Right hindlimb (tissue), 1 donor: ENCODE data around the gene ARHGAP4.

ENCODE experiments used
- DNase-seq: peaks from one replicate; pipeline ENCODE4 v3.0.0-alpha.2; 2018

The ARHGAP4 gene

DNA sequence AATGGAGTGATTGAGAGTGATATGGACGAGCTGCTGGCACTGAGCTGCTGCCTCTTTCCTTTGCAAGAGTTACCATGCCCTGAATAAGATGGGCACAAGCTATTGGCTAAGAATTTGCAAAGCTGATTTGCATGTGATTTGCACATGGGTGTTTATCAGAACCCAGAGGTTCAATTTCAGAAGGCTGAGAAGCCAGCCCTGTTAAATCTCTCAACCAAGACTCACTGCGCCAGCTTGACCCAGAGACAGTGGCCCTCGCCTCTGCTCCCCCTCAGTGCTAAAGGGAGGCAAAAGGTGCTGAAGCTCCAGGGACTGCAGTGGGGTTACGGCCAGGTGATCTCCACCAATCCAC, 701 bp downstream of the ARHGAP4 start:
- DNase-seq = no peak

- DNase-seq = no peak
These were observed 1.8 kb downstream of the ARHGAP4 start for GRCh38 chrX:153924149-153924861.

- DNase-seq = peak; percentile 79
These were observed 2.9 kb downstream of the ARHGAP4 start for GRCh38 chrX:153922932-153923857.

- DNase-seq = peak; percentile 27
These were observed 4.3 kb downstream of the ARHGAP4 start for GRCh38 chrX:153921511-153922446.

DNA sequence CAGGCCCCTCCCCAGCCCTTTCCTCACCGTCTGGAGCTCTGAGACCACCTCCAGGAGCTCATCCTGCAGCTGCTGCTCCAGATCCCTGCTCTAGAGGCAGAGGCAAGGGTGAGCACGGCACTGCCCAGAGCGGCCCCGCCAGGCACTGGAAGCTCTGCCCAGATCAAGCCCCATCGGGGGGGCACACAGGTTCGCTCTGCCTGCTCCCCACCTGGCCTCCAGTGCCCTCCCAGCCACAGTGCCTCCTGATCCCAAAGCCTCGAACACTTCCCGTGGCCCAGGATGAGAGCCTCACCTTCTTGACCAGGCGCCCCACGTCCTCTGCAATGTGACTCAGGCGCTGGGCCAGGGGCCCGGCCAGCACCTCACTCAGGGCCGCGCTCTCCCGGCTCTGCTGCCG, 5.0 kb downstream of the ARHGAP4 start:
- peak; percentile 15 for DNase-seq

- no peak for DNase-seq
These were observed 5.5 kb downstream of the ARHGAP4 start for GRCh38 chrX:153920546-153920945.

- peak; percentile 9 for DNase-seq
These were observed 6.8 kb downstream of the ARHGAP4 start for GRCh38 chrX:153919281-153919680.

GRCh38 chrX:153917869-153918268, 8.2 kb downstream of the ARHGAP4 start:
- DNase-seq = peak; percentile 29

GRCh38 chrX:153913701-153914100, 12.4 kb downstream of the ARHGAP4 start:
- no peak for DNase-seq

DNA sequence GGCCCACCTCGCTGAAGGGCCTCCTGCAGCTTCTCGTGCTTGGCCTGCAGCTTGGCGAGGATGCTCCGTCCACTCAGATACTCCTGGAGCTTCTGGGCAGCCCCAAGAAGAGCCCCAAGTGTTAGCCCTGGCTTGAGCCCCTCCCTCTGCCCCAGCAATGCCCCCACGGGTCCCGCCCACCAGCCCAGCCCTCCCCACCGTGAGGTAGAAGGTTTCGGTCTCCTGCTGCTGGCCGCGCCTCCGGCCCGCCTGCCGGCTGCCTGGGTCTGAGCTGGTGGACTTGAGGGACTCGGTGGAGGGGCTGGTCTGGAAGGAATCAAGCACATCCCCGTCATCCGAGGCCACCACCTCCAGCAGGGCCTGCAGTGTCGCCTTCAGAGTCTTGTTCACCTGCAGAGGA, 12.9 kb downstream of the ARHGAP4 start:
- no peak for DNase-seq

GRCh38 chrX:153911798-153912197, 14.3 kb downstream of the ARHGAP4 start:
- no peak for DNase-seq

GRCh38 chrX:153910446-153910845, 15.6 kb downstream of the ARHGAP4 start:
- DNase-seq = no peak

GRCh38 chrX:153909980-153910360, 16.1 kb downstream of the ARHGAP4 start:
- DNase-seq = no peak

DNA sequence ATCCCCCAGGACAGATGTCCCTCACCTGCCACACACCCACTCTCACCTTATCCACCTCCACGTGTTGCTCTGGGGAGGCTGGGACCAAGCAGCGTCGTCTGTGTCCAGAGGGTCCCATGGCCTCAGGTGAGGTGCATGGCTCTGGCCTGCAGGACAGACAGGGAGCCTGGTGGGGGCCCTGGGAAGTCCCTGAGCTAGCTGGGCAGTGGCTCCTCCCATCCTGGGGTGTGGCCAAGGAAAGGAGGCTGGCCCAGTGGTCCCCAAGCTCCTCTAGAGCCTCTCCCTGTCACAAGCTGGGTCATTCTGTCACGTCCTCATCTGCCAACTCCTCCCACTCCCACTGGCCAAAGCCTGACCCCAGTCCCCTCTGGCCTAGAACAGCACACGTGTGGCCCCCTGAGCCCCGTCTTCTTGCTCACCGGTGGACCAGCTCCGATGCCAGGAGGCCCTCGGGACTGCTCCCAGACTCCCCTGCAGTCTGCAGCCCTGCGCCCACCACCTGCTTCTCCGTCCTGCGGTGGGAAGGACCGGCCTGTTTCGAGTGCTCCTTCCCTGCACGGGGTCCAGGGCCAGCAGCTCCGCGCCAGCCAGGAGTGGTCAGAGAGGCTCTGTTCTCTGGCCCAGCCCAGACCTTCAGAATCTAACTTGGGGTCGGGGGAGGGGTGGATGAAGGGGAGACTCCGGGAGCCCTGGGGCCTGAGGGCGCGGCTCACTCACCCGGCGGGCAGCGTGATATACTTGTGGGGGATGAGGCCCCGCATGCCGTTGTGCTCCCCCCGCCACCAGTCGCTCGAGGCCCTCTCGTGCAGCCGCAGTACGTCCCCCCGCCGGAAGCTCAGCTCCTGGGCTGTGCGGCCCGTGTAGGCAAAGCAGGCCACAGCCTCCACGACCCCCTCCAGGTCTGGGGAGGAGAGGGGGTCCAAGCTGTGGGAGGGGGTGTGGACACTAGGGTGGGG, 16.8 kb downstream of the ARHGAP4 start:
- no peak for DNase-seq

DNA sequence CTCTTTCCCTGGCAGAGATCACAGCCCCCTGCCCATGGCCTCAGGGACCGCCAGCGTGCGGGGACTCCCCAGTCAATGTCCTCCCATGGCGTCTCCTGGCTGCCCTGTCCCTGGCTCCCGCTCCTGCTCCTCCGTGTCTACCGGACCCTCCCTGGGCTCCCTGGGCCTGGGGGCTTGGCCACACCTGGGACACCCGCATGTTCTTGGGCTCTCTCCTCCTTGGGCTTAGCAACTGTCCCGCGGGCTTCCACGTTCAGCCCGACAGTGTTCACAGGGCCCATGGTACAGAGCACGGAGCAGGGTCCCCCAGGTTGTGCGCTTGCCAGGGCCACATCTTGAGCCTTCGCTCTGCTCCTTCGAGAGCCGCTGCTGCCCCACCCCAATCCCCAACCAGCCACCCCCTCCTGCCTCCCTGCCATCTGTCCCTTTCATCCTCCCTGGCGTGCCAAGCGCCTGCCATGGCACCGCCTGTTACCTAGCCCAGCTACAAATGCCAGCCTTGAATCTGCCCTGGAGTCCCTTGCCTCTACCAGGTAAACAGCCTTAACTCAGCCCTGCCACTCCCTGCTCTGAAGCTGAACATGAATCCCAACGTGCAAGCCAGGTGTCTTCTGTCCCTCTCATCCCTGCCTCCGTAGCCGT, 17.7 kb downstream of the ARHGAP4 start:
- no peak for DNase-seq

DNA sequence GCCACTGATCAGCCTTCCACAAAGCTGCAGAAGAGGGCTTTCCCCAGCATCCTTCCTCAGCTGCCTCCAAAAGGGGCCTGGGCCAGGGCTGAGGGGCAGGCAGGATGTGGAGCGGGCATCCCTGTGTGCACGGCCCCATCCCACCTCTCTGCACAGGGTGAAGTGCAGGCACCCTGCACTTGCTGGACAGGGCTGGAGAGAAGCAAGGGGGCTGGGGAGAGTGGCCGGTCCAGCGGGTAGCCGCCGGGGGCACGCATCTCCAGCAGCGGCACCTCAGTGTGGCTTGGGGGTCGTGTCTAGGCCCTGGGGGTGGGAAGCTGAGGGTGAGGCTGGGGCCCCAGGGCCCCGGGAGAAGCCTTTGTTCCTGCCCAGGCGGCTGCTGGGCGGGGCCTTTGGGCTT, 18.6 kb downstream of the ARHGAP4 start:
- DNase-seq = no peak

- no peak for DNase-seq
These were observed 19.7 kb downstream of the ARHGAP4 start for GRCh38 chrX:153906126-153906917.

GRCh38 chrX:153905481-153906095, 20.5 kb downstream of the ARHGAP4 start:
- no peak for DNase-seq

GRCh38 chrX:153903991-153904957, 21.8 kb downstream of the ARHGAP4 start, which contains the start of gene AVPR2:
Gene AVPR2 (plus strand): TSS chrX:153904673. CDS start chrX:153905146, 473 bp downstream.
- no peak for DNase-seq
